Karpas-422 (cell line): ENCODE measurements around the gene UBE2J2. TPM values are rescaled to one million over a fixed set of nuclear protein-coding genes. Genes with fewer than 3 reads are reported as not detected.

Source experiments
- DNase-seq: peaks from one replicate; pipeline ENCODE4 v3.0.0-alpha.2; 2015
- H2AFZ ChIP-seq: fragments of 200-600 bp; sonication (generic); 2 replicates; pipeline ENCODE4 v1.6.1; 2014; ENCODE audit warnings: antibody characterized with exemption, low read length, mixed read lengths
- H3K27ac ChIP-seq: fragments of 200-600 bp; sonication (generic); 2 replicates; pipeline ENCODE4 v1.5.1; 2014; ENCODE audit warnings: mild to moderate bottlenecking, low read length, moderate library complexity
- H3K27me3 ChIP-seq: fragments of 200-600 bp; sonication (generic); 2 replicates; pipeline ENCODE4 v1.6.1; 2014; ENCODE audit warnings: low read length, mixed read lengths
- H3K36me3 ChIP-seq: fragments of 200-600 bp; sonication (generic); 2 replicates; pipeline ENCODE4 v1.6.1; 2014; ENCODE audit warnings: low read length, mixed read lengths; ENCODE audit not compliant: insufficient read depth
- H3K4me1 ChIP-seq: fragments of 200-600 bp; sonication (generic); 2 replicates; pipeline ENCODE4 v1.6.1; 2014; ENCODE audit warnings: mild to moderate bottlenecking, low read length, mixed read lengths
- H3K4me2 ChIP-seq: fragments of 200-600 bp; sonication (generic); 2 replicates; pipeline ENCODE4 v1.6.1; 2014; ENCODE audit warnings: low read length, low read depth, mild to moderate bottlenecking; ENCODE audit not compliant: poor library complexity, severe bottlenecking
- H3K4me3 ChIP-seq: fragments of 200-600 bp; sonication (generic); 2 replicates; pipeline ENCODE4 v1.5.1; 2014; ENCODE audit warnings: mild to moderate bottlenecking, antibody characterized with exemption, low read length, mixed read lengths
- H3K79me2 ChIP-seq: fragments of 200-600 bp; sonication (generic); 2 replicates; pipeline ENCODE4 v1.6.1; 2014; ENCODE audit warnings: mild to moderate bottlenecking, low read length, mixed read lengths
- H3K9ac ChIP-seq: fragments of 200-600 bp; sonication (generic); 2 replicates; pipeline ENCODE4 v1.6.0; 2014; ENCODE audit warnings: low read length
- H3K9me2 ChIP-seq: fragments of 200-600 bp; sonication (generic), shearing (Covaris generic); replicated peaks from 2 replicates; pipeline ENCODE4 v1.6.0; 2014; ENCODE audit warnings: mild to moderate bottlenecking, low read length, moderate library complexity; ENCODE audit not compliant: insufficient read depth
- H3K9me3 ChIP-seq: fragments of 300-700, 200-600 bp; sonication (generic); 2 replicates; pipeline ENCODE4 v1.6.1; 2014; ENCODE audit warnings: low read length, mixed read lengths
- H4K20me1 ChIP-seq: fragments of 200-600 bp; sonication (generic); 2 replicates; pipeline ENCODE4 v1.6.1; 2014; ENCODE audit warnings: mild to moderate bottlenecking, antibody characterized with exemption, low read length, low read depth; ENCODE audit not compliant: insufficient read depth
- total RNA-seq: library from RNA; depleted of rRNA; stranded (reverse); fragments of >200 nt; shearing (Covaris generic); gene quantifications from 2 replicates; pipeline ENCODE4 v1.2.3, GENCODE V29; 2014; ENCODE audit warnings: low replicate concordance

The UBE2J2 gene
- total RNA-seq, 1 experiment from 2014 or later, result 46.1 TPM

- Histone ChIP-seq H2AFZ (peak overlapping the region; percentile 95), H3K4me3 (peak overlapping the region; percentile 79), H3K9me2 (no peaks in the 10 kb centered on the region), H3K9me3 (no peaks in the 10 kb centered on the region), H3K9ac (peak overlapping the region; percentile 87), H3K4me1 (peaks cover 34% of the 10 kb centered on the region), H3K27ac (no peak overlapping the region), H3K4me2 (peak overlapping the region; percentile 94), H3K79me2 (peaks cover 42% of the 10 kb centered on the region), H4K20me1 (peaks cover 35% of the 10 kb centered on the region; the same call in 1 of the 2 replicates), H3K27me3 (no peaks in the 10 kb centered on the region), H3K36me3 (no peaks in the 10 kb centered on the region)
- DNase-seq, result no peak
Measured at GRCh38 chr1:1274299-1274930, 761 bp upstream of the UBE2J2 start.

DNA sequence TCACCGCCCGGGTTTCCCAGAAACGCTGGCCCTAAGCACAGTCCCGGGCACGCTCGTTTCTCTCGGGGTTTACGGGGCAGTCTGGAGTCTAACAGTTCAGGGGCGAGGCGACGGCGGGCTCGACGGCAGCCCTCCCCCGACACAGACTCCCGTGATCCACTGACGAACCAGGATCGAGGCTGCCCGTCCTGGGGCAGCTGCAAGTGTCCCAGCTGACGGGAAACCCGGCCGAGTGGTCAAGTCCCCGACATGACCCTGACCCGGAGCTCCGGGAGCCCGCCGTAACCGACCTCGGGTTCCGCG, 494 bp downstream of the UBE2J2 start:
- Histone ChIP-seq H3K27ac (peak overlapping the region; percentile 29; the same call in 1 of the 2 replicates), H3K4me2 (peak overlapping the region; percentile 99), H2AFZ (no peak overlapping the region), H3K9me2 (no peaks in the 10 kb centered on the region), H3K9me3 (no peaks in the 10 kb centered on the region), H4K20me1 (peaks cover 39% of the 10 kb centered on the region; the same call in 1 of the 2 replicates), H3K4me3 (peak overlapping the region; percentile 98), H3K9ac (peak overlapping the region; percentile 99), H3K4me1 (peaks cover 34% of the 10 kb centered on the region), H3K79me2 (peaks cover 50% of the 10 kb centered on the region), H3K36me3 (no peaks in the 10 kb centered on the region), H3K27me3 (no peaks in the 10 kb centered on the region)
- no peak for DNase-seq

GRCh38 chr1:1272341-1273208, 1.1 kb downstream of the UBE2J2 start:
- peaks cover 44% of the 10 kb centered on the region; the same call in 1 of the 2 replicates for H4K20me1 ChIP-seq
- H3K36me3 ChIP-seq, result 0 out of 2 replicates have a peak, but pooled peaks cover under 1% of the 10 kb centered on the region
- peak overlapping the region; percentile 99 for H3K9ac ChIP-seq
- H3K27ac ChIP-seq, result peak overlapping the region; percentile 29; the same call in 1 of the 2 replicates
- H3K9me2 ChIP-seq, result no peaks in the 10 kb centered on the region
- peaks cover 56% of the 10 kb centered on the region for H3K79me2 ChIP-seq
- peak; percentile 64 for DNase-seq
- H3K9me3 ChIP-seq, result no peaks in the 10 kb centered on the region
- no peaks in the 10 kb centered on the region for H3K27me3 ChIP-seq
- peaks cover 34% of the 10 kb centered on the region for H3K4me1 ChIP-seq
- H3K4me3 ChIP-seq, result peak overlapping the region; percentile 98
- peak overlapping the region; percentile 99 for H3K4me2 ChIP-seq
- no peak overlapping the region for H2AFZ ChIP-seq

- Histone ChIP-seq H3K27ac (no peak overlapping the region), H3K9ac (peak overlapping the region; percentile 39; the same call in 1 of the 2 replicates), H3K4me2 (peak overlapping the region; percentile 99), H3K9me2 (no peaks in the 10 kb centered on the region), H3K27me3 (no peaks in the 10 kb centered on the region), H2AFZ (no peak overlapping the region), H3K9me3 (no peaks in the 10 kb centered on the region), H3K4me1 (peaks cover 34% of the 10 kb centered on the region), H3K4me3 (peak overlapping the region; percentile 37; the same call in 1 of the 2 replicates), H4K20me1 (peaks cover 46% of the 10 kb centered on the region; the same call in 1 of the 2 replicates), H3K36me3 (0 out of 2 replicates have a peak, but pooled peaks cover 8% of the 10 kb centered on the region), H3K79me2 (peaks cover 61% of the 10 kb centered on the region)
- DNase-seq, result no peak
Measured at GRCh38 chr1:1270813-1271212, 2.8 kb downstream of the UBE2J2 start.

- Histone ChIP-seq H3K27ac (no peak overlapping the region), H3K4me2 (no peak overlapping the region), H3K4me1 (peaks cover 24% of the 10 kb centered on the region), H3K36me3 (peaks cover 11% of the 10 kb centered on the region; the same call in 1 of the 2 replicates), H3K9me3 (no peaks in the 10 kb centered on the region), H2AFZ (no peak overlapping the region), H4K20me1 (peaks cover 51% of the 10 kb centered on the region; the same call in 1 of the 2 replicates), H3K4me3 (no peak overlapping the region), H3K79me2 (peaks cover 58% of the 10 kb centered on the region), H3K9me2 (no peaks in the 10 kb centered on the region), H3K27me3 (no peaks in the 10 kb centered on the region), H3K9ac (no peak overlapping the region)
- no peak for DNase-seq
Measured at GRCh38 chr1:1268284-1268682, 5.4 kb downstream of the UBE2J2 start.

GRCh38 chr1:1267488-1268283, 6.0 kb downstream of the UBE2J2 start:
- Histone ChIP-seq H3K36me3 (peaks cover 16% of the 10 kb centered on the region; the same call in 1 of the 2 replicates), H4K20me1 (peaks cover 45% of the 10 kb centered on the region; the same call in 1 of the 2 replicates), H3K9ac (no peak overlapping the region), H2AFZ (no peak overlapping the region), H3K9me2 (no peaks in the 10 kb centered on the region), H3K4me1 (peaks cover 22% of the 10 kb centered on the region), H3K79me2 (peaks cover 52% of the 10 kb centered on the region), H3K4me2 (no peak overlapping the region), H3K4me3 (no peak overlapping the region), H3K9me3 (no peaks in the 10 kb centered on the region), H3K27me3 (no peaks in the 10 kb centered on the region), H3K27ac (no peak overlapping the region)
- no peak for DNase-seq

- H3K4me3 ChIP-seq, result no peak overlapping the region
- no peaks in the 10 kb centered on the region for H3K9me2 ChIP-seq
- no peak overlapping the region for H3K9ac ChIP-seq
- H3K36me3 ChIP-seq, result peaks cover 18% of the 10 kb centered on the region
- no peaks in the 10 kb centered on the region for H3K4me1 ChIP-seq
- peaks cover 22% of the 10 kb centered on the region; the same call in 1 of the 2 replicates for H4K20me1 ChIP-seq
- H2AFZ ChIP-seq, result no peak overlapping the region
- peaks cover 24% of the 10 kb centered on the region for H3K79me2 ChIP-seq
- H3K27me3 ChIP-seq, result no peaks in the 10 kb centered on the region
- H3K27ac ChIP-seq, result no peak overlapping the region
- no peak overlapping the region for H3K4me2 ChIP-seq
- no peaks in the 10 kb centered on the region for H3K9me3 ChIP-seq
- DNase-seq, result no peak
Measured at GRCh38 chr1:1264868-1265272, 8.8 kb downstream of the UBE2J2 start.
